AG09309 (cell line): ENCODE results near the gene LMO4.

ENCODE experiments used
- DNase-seq: peaks from one replicate; pipeline ENCODE4 v3.0.0-alpha.2; 2010; ENCODE audit warnings: low read depth
- H3K4me3 ChIP-seq: 2 replicates; pipeline ENCODE4 v1.5.1; 2011; ENCODE audit warnings: mild to moderate bottlenecking, low read depth, low read length, moderate library complexity; ENCODE audit not compliant: control insufficient read depth
- CTCF ChIP-seq: IDR thresholded peaks from 2 replicates; pipeline ENCODE4 v1.5.1; 2011; ENCODE audit warnings: mild to moderate bottlenecking, low read depth, low read length, inconsistent platforms; ENCODE audit not compliant: insufficient read depth, control insufficient read depth; ENCODE audit errors: missing control alignments

The LMO4 gene

DNA sequence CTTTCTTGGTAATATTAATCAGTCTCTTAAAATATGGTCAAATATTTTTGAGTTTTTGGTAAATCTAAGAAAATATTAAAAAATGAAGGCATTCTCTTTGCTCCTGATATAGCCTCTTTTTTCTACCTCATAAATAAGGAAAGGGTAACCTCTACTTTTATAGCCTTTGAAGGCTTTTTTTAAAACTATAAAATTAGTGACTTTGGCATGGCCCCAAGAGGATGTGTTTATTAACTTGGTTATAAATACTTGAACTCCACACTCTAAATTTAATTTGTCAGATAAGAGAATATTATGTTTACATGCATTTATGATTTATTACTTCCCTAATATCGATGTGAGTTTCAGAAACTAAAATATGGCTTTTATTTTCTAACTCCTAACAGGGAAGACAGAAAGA lies 60.3 kb downstream of the LMO4 start:
- no peak overlapping the region for H3K4me3 ChIP-seq
- no peak for TF ChIP-seq CTCF
- no peak for DNase-seq

DNA sequence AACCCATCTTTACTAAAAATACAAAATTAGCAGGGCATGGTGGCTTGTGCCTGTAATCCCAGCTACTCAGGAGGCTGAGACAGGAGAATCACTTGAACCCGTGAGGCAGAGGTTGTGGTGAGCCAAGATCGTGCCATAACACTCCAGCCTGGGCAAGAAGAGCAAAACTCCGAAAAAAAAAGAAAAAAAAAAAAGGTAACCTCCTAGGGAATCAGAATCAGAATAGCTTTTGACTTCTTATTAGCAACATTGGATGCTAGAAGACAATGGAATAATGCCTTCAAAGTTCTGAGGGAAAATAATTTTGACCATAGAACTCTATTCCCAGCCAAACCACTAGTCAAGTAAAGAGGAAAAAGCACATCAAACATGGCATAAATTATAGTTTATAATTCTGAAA lies 60.9 kb downstream of the LMO4 start:
- TF ChIP-seq CTCF, result no peak
- no peak for DNase-seq
- H3K4me3 ChIP-seq, result no peak overlapping the region

DNA sequence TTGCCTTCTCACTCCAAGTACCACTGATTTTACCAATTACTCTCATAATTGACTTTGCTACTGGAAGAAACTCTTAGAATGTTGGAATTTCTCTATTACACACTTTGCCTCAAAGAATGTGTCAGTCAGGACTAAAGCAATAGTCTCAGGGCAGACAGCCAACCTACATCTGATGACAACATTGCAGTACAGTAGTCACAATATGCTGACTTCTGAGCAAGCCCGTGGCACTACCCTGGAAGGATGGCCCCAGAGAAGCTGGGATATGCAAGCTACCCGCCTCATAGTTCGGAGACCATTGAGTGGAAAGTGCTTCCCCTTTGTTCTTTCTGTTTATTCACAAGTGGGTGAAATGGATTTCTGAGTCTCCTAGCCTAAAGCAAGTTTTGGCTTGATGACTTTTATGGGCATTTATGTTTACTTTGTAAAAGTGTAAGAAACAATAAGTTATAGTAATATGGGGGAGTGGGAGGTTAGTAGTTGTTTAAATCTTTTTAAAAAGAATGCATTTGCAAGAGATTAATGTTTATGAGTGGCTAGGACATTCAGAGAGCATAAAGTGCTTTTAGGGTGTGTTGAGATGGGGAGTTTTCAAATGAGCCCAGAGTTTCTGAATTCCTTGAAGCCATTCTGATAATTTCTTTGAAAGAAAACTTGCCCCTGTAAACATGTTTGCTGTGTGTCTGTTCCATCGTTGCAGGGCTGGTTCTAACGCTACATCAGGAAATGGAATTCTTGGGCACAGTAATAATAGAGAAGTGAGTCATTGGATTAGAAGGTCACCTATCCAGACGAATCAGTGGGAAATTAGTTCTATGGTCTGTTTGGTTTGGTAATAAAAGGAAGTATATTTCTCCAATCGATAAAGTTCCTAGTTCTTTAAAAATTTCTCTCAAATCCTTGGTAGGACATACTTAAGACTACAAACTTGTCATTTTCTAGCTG lies 63.8 kb downstream of the LMO4 start:
- H3K4me3 ChIP-seq, result no peak overlapping the region
- DNase-seq, result no peak
- TF ChIP-seq CTCF, result no peak

DNA sequence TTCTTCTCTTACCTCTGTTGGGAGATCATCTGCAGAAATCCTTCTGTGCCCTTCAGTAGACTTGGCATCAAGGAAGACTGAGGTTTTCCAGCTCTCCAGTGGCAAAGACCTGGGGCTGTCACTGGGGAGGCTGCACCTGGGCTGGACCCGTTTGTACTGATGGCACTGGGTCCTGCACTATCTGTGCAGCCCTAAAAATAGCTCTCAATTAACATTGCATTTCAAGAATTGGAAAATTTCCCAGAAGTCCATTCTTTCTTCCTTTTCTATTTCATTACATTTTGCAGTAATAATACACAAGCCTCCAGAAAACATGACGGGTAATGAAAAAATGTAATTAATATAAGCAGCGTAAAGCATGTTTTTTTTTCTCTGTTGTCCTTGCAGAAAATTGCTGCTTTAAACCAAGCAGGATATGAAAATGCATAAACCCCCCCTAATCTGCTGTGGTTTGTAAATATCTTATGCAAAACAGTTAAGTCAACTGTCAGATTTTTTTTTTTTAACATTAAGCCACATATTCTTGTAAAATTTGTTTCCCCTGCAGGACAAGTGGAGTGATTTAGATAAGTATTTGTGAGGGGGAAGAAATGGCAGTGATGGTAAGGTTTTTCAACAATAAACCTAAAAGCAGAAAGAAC lies 64.9 kb downstream of the LMO4 start:
- DNase-seq, result no peak
- H3K4me3 ChIP-seq, result no peak overlapping the region
- TF ChIP-seq CTCF, result no peak

GRCh38 chr1:87394513-87394912 lies 65.8 kb downstream of the LMO4 start:
- H3K4me3 ChIP-seq, result no peak overlapping the region
- DNase-seq, result no peak
- TF ChIP-seq CTCF, result no peak

- no peak overlapping the region for H3K4me3 ChIP-seq
- TF ChIP-seq CTCF, result no peak
- no peak for DNase-seq
These were observed 66.3 kb downstream of the LMO4 start for GRCh38 chr1:87394982-87395381.
